HT-29 (cell line): ENCODE results near the gene ESR1. TPM values are rescaled to one million over a fixed set of nuclear protein-coding genes. Genes with fewer than 3 reads are reported as not detected.

Experiments
- DNase-seq: peaks from one replicate; pipeline ENCODE4 v3.0.0-alpha.2; 2015; ENCODE audit warnings: low spot score
- total RNA-seq: library from RNA; depleted of rRNA; stranded (reverse); fragments of >200 nt; shearing (Covaris generic); gene quantifications from 2 replicates; pipeline ENCODE4 v1.2.3, GENCODE V29; 2014

The ESR1 gene
- total RNA-seq, 1 experiment from 2014 or later = not detected

- no peak for DNase-seq
These were observed 365.8 kb downstream of the ESR1 start for GRCh38 chr6:152173321-152173720.

- DNase-seq = no peak
These were observed 366.5 kb downstream of the ESR1 start for GRCh38 chr6:152173957-152174356.

GRCh38 chr6:152176268-152176667 lies 368.8 kb downstream of the ESR1 start:
- no peak for DNase-seq
